A549 (cell line): Measurements from ENCODE around the gene ADISSP. TPM values are rescaled to one million over a fixed set of nuclear protein-coding genes. Genes with fewer than 3 reads are reported as not detected.

Experiments
- ATAC-seq, 2 experiments: fragments of 200-7000 bp in 1 of 2; fragments of >200 bp in 1 of 2; cut with Nextera tagmentation in 1 of 2; cut with Tn5 transposase in 1 of 2; 3 replicates each; pipeline versions ENCODE4 v1.8.0 to v1.9.1; 2018 to 2020; ENCODE audit warnings: mild to moderate bottlenecking in 1 of 2, moderate library complexity in 1 of 2
- CTCF ChIA-PET: fragments of 300-600 bp; sonication (Branson Sonifier 250); formaldehyde crosslinking; extraction: SDS; loops from one replicate; lab custom pipeline; 2021; ENCODE audit warnings: antibody characterized with exemption, inconsistent platforms; lab: Yijun Ruan, JAX
- POLR2A ChIA-PET: fragments of 350-600 bp; formaldehyde crosslinking; extraction: SDS; loops from one replicate; lab custom pipeline; 2021; ENCODE audit warnings: antibody characterized with exemption, inconsistent platforms; lab: Yijun Ruan, JAX
- DNase-seq, 2 experiments: peaks; one replicate each; pipeline versions ENCODE4 v3.0.0 to v3.0.0-alpha.2; 2011 to 2016; ENCODE audit warnings: low read depth in 1 of 2, low spot score in 1 of 2
- FAIRE-seq: peaks from 2 replicates; lab custom pipeline; 2011; peaks lifted over from hg19 to GRCh38; lab: Jason Lieb, UNC
- H3K27ac ChIP-seq, 2 experiments: fragments of >200 bp; sonication (Bioruptor Twin); formaldehyde crosslinking; 3 replicates each; pipeline ENCODE4 v1.5.1; 2016 to 2017
- H3K4me1 ChIP-seq: fragments of >200 bp; sonication (Bioruptor Twin); formaldehyde crosslinking; 3 replicates; pipeline ENCODE4 v1.6.1; 2016
- H3K4me2 ChIP-seq: fragments of >200 bp; sonication (Bioruptor Twin); formaldehyde crosslinking; 3 replicates; pipeline ENCODE4 v1.6.1; 2016
- H3K4me3 ChIP-seq: fragments of >200 bp; sonication (Bioruptor Twin); formaldehyde crosslinking; 3 replicates; pipeline ENCODE4 v1.5.1; 2016
- H3K9me3 ChIP-seq: fragments of >200 bp; sonication (Bioruptor Twin); formaldehyde crosslinking; 3 replicates; pipeline ENCODE4 v1.6.1; 2016
- ATOH8 ChIP-seq: fragments of 250-450 bp; sonication (Bioruptor Pico); IDR thresholded peaks from 2 replicates; pipeline ENCODE4 v1.5.0; 2020; ENCODE audit warnings: low read depth, mild to moderate bottlenecking, moderate library complexity
- E2F6 ChIP-seq: IDR thresholded peaks from 2 replicates; pipeline ENCODE4 v1.6.1; 2012; ENCODE audit warnings: low read depth, borderline replicate concordance
- GATA3 ChIP-seq: IDR thresholded peaks from 2 replicates; pipeline ENCODE4 v1.6.1; 2012; ENCODE audit warnings: borderline replicate concordance
- HMGXB4 ChIP-seq: fragments of 250-450 bp; sonication (Bioruptor Pico); IDR thresholded peaks from 2 replicates; pipeline ENCODE4 v1.5.0; 2021; ENCODE audit warnings: mild to moderate bottlenecking, moderate library complexity, borderline replicate concordance
- JUN ChIP-seq, 2 experiments: fragments of >200 bp; sonication (Bioruptor Twin); formaldehyde crosslinking; IDR thresholded peaks; 2 replicates in 1 of 2; 3 replicates in 1 of 2; pipeline ENCODE4 v1.6.1; 2016 to 2017
- JUNB ChIP-seq: fragments of >200 bp; sonication (Bioruptor Twin); formaldehyde crosslinking; IDR thresholded peaks from 2 replicates; pipeline ENCODE4 v1.6.1; 2016
- MAFK ChIP-seq: fragments of 450-650 bp; IDR thresholded peaks from 2 replicates; pipeline ENCODE4 v1.6.1; 2014; ENCODE audit not compliant: partially characterized antibody
- MYC ChIP-seq: IDR thresholded peaks from 2 replicates; pipeline ENCODE4 v1.6.1; 2012; ENCODE audit warnings: mild to moderate bottlenecking, inconsistent platforms, low read length, improper control_type of control experiment, borderline replicate concordance
- NFE2L2 ChIP-seq: fragments of 150-350 bp; conservative IDR thresholded peaks from 2 replicates; pipeline ENCODE4 v1.6.1; 2014; ENCODE audit warnings: low read length
- PHF8 ChIP-seq: fragments of 200-600 bp; sonication (generic); IDR thresholded peaks from 2 replicates; pipeline ENCODE4 v1.6.1; 2016; ENCODE audit warnings: low read depth, mild to moderate bottlenecking, antibody characterized with exemption, moderate library complexity, borderline replicate concordance
- POLR2A ChIP-seq: IDR thresholded peaks from 2 replicates; pipeline ENCODE4 v1.6.1; 2012; ENCODE audit warnings: mild to moderate bottlenecking, low read length
- POLR2AphosphoS2 ChIP-seq: conservative IDR thresholded peaks from 2 replicates; pipeline ENCODE4 v1.6.1; 2012; ENCODE audit warnings: low read length, improper control_type of control experiment, inconsistent platforms
- RARB ChIP-seq: fragments of 250-450 bp; sonication (Bioruptor Pico); IDR thresholded peaks from 2 replicates; pipeline ENCODE4 v1.8.0; 2021; ENCODE audit warnings: mild to moderate bottlenecking, moderate library complexity
- RCOR1 ChIP-seq: fragments of 150-350 bp; IDR thresholded peaks from 2 replicates; pipeline ENCODE4 v1.6.1; 2014; ENCODE audit warnings: antibody characterized with exemption, low read length, low read depth
- ZFP36 ChIP-seq: fragments of 450-650 bp; IDR thresholded peaks from 2 replicates; pipeline ENCODE4 v1.6.1; 2014; ENCODE audit warnings: borderline replicate concordance; ENCODE audit not compliant: partially characterized antibody
- WGBS: methylation state at CpG from one replicate; pipeline ENCODE4 v1.1.6; 2017; ENCODE audit errors: missing lambda C conversion rate; 5-methylcytosine and 5-hydroxymethylcytosine counted together
- polyA plus RNA-seq, 4 experiments: library from polyadenylated mRNA; depleted of rRNA in 3 of 4; stranded (reverse); fragments of >200 nt; fragmentation: RNase III in 1 of 4; extraction: RNeasy Plus Mini Kit Qiagen cat#74134 plus additional on column Dnase treatment in 1 of 4; gene quantifications; 2 replicates in 3 of 4; 3 replicates in 1 of 4; pipeline ENCODE4 v1.2.3, GENCODE V29; 2011 to 2017

Gene ADISSP
- polyA plus RNA-seq, 2 of the 4 experiments (the other 2 are of a cell fraction) = 43.9 to 104 TPM

GRCh38 chr20:3767427-3768341 lies at the start of gene ADISSP (continued):
- TF ChIP-seq E2F6 (peak; percentile 92), MYC (peak; percentile 58; the same call in 1 of the 2 replicates), PHF8 (peak; percentile 51; the same call in 1 of the 2 replicates)

- H3K4me1 ChIP-seq = peaks cover 52% of the 10 kb centered on the region
- ATAC-seq = no peak
These were observed 48.3 kb upstream of the ADISSP start for GRCh38 chr20:3815703-3816315.

GRCh38 chr20:3814928-3815495 lies 47.5 kb upstream of the ADISSP start:
- ChIA-PET POLR2A (interaction anchor here (1.7 kb wide), 1 partner anchor 19 kb away, joined by 7 read pairs; the partner anchor contains the start of gene CDC25B), CTCF (interaction anchor here (1.0 to 13.5 kb wide), 4 partner anchors 40 to 238 kb away, joined by 3 to 132 read pairs (median 3); no protein-coding TSS in a partner anchor)
- 93% methylated on average over 7 of the region's 7 CpGs for WGBS
- DNase-seq (no peak), ATAC-seq (no peak), FAIRE-seq (no peak)
- H3K9me3 ChIP-seq = no peaks in the 10 kb centered on the region
- peak overlapping the region; percentile 13 to 95; a peak in 4 of 6 replicates for H3K27ac ChIP-seq
- no peak for TF ChIP-seq HMGXB4 (CRISPR knock-in tag)
- no peak for TF ChIP-seq JUNB
- no peak for TF ChIP-seq RCOR1
- TF ChIP-seq MAFK = no peak
- 0 out of 2 replicates have a peak, but pooled peaks have one; percentile 63 for TF ChIP-seq POLR2AphosphoS2
- TF ChIP-seq NFE2L2 = no peak
- TF ChIP-seq MYC = no peak
- H3K4me3 ChIP-seq = no peak overlapping the region
- H3K4me2 ChIP-seq = no peak overlapping the region
- H3K4me1 ChIP-seq = peaks cover 60% of the 10 kb centered on the region

More at GRCh38 chr20:3815703-3816315, 48.3 kb upstream of the ADISSP start:
- TF ChIP-seq JUN (IDR thresholded peaks at IDR 0.05) (no peak), POLR2A (no peak), RARB (CRISPR knock-in tag) (no peak), ATOH8 (CRISPR knock-in tag) (no peak), GATA3 (no peak), JUNB (no peak), ZFP36 (no peak)
- TF ChIP-seq, all 56 proteins: peak for 0
- Histone ChIP-seq H3K4me2 (no peak overlapping the region), H3K9me3 (no peaks in the 10 kb centered on the region), H3K4me3 (no peak overlapping the region), H3K27ac (peak overlapping the region; percentile 40 to 95; a peak in 5 of 6 replicates)
- ChIA-PET CTCF (interaction anchor here (0.8 to 13.5 kb wide), 4 partner anchors 19 to 61 kb away, joined by 3 to 132 read pairs (median 66); no protein-coding TSS in a partner anchor), POLR2A (no interaction called here)
- FAIRE-seq = no peak
- no peak for DNase-seq
- 86% methylated on average over 9 of the region's 9 CpGs for WGBS
